NCI-H1105 treated with DMSO at 0.1 percent for 48 hours (cell line): Measurements from ENCODE around the gene MORF4L2.

Experiments
- DNase-seq: peaks from one replicate; lab custom pipeline; 2025; lab: John Stamatoyannopoulos, UW

Gene MORF4L2

DNA sequence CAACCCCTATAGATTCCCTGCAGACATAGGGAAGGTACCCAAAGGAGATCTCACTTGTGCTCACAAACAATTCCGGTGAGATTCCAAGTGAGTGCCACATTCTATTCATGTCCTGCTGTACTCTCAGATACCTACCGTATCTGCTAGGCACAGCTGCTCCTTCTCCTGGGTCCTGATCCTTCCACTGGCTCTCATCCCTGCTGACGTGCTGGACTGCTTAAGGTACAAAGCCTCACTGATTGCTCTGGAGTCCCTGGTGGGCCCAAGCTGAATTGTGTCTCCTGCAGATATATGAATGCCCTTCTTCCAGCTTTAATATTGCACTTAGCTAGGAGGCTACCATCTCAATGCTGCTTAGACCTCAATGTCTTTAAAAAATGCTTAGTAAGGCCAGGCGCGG lies 55.4 kb downstream of the MORF4L2 start:
- DNase-seq = no peak

DNA sequence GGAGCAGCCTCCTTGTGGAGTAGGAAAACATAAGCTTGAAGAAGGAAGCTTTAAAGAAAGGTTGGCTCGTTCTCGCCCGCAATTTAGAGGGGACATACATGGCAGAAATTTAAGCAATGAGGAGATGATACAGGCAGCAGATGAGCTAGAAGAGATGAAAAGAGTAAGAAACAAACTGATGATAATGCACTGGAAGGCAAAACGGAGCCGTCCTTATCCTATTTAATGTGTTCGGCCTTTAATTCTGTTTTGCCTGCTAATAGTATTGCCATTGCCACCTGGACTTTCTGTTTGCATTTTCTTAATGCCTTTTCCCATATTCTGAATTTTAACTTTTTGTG lies 56.4 kb downstream of the MORF4L2 start:
- DNase-seq = no peak

DNA sequence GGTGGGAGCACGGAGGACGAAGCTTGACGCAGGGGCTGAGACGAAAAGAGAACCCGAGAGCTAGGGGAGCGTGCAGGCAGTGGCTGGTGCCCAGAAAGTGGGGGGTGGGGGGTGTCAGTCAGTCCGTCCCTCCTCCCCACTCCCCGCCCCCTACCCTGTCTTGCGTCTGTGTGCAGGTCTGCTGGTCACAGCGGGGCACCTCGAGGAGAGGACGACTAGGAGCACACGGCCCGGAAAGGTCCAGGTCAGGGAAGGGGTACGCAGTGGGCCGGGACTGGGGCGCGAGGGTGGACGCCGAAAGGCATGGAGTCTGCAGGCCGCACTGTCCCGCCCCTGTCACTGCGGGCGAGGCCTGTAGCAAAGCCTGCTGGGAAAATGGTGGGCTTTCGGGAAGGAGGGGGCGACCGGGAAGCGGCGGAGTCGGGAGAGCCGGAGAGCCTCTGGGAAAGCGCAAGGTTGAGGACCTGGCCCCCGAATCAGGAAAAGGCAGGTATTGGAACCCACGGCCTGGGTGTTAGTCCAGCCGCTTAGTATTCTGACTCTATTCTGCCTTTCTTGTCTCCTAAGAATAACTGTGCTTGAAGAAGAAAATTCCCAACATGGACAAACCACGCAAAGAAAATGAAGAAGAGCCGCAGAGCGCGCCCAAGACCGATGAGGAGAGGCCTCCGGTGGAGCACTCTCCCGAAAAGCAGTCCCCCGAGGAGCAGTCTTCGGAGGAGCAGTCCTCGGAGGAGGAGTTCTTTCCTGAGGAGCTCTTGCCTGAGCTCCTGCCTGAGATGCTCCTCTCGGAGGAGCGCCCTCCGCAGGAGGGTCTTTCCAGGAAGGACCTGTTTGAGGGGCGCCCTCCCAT lies 57.0 kb downstream of the MORF4L2 start:
- DNase-seq = peak; percentile 56

DNA sequence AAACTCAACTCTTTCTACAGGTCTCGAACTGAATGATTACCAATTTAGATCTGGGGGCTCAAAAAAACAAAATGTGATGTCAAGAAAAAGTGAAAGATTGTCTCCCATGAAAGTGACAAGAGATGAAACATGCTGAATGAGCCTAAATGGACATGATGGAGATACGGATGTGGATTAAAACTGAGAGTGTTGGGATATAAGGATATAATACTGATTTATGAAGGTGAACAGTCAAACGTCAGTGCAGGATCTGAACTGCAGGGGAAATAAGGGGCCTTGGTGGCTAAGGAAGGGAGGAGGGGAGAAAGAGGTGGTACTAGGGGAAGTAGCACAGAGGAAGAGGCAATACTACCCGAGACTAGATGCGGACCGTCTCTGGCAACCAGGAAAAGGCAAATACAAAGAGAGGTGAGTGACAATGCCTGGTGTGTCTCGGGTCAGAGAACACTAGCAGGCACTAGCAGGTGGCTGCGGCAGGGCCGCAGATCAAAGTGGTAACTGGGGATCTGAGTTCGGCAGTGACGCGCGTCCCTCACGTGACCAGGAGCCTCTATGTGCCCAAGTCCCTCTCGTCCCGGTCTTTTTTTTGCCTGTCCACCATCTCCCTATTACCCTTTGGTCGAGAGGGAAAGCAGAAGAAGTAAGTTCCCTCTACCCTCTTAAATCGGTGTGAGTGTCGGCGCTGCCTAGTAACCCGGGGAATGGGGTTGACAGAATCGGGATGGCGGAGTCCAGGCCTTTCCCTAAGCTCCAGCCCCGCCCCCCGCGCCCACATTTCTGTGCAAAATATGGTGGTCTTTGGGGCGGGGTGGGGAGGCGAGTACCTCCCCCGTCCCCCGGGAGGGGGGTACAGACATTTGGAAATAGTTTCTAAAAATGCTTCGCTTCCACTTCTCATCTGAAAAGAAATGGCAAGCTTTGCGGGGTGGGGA lies 57.8 kb downstream of the MORF4L2 start, which contains the start of gene TCEAL1:
TCEAL1 (plus strand) TSS at position 590 of the 932 bp plus-strand sequence. CDS start 942 bp downstream, outside the sequence.
- peak; percentile 54 for DNase-seq

DNA sequence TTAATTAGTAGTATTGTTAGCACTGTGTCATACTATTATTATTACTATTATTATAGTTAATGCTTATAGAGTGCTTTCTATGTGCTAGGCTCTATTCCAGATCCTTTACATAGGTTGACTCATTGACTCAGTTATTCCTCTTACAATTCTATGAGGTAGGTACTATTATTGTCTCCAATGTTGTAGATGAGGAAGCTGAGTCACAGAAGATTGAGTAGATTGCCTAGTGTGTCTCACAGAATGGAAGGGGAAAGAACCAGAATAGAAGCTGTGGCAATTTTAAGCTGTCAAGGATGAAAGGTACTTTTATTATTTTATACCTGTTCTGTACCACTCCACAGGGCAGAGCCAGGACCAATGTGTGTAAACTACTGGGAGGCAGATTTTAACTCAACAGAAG lies 59.6 kb downstream of the MORF4L2 start:
- no peak for DNase-seq
